AG04450 (cell line): ENCODE data around the gene SSX2IP. TPM values are rescaled to one million over a fixed set of nuclear protein-coding genes. Genes with fewer than 3 reads are reported as not detected.

Experiments
- CTCF ChIA-PET: fragments of 300-600, 350-600 bp; formaldehyde crosslinking; extraction: SDS; loops from one replicate; lab custom pipeline; 2022; ENCODE audit warnings: antibody characterized with exemption, inconsistent platforms; lab: Charles Lee
- POLR2A ChIA-PET: fragments of 350-600 bp; formaldehyde crosslinking; extraction: SDS; loops from one replicate; lab custom pipeline; 2021; ENCODE audit warnings: antibody characterized with exemption, inconsistent platforms; lab: Yijun Ruan, JAX
- DNase-seq: peaks from one replicate; pipeline ENCODE4 v3.0.0-alpha.2; 2011; ENCODE audit warnings: low read depth, low spot score
- H3K27ac ChIP-seq: one replicate; pipeline ENCODE4 v1.5.1; 2012; ENCODE audit warnings: low read depth, low read length, control low read depth
- H3K27me3 ChIP-seq: one replicate; pipeline ENCODE4 v1.6.0; 2012; ENCODE audit warnings: low read length; ENCODE audit not compliant: control insufficient read depth, insufficient read depth
- H3K4me3 ChIP-seq: 2 replicates; pipeline ENCODE4 v1.5.1; 2011; ENCODE audit warnings: mild to moderate bottlenecking, low read depth, low read length, control low read depth
- H3K9me3 ChIP-seq: 2 replicates; pipeline ENCODE4 v1.5.1; 2012; ENCODE audit warnings: low read length; ENCODE audit not compliant: control insufficient read depth, insufficient read depth
- CTCF ChIP-seq: IDR thresholded peaks from 2 replicates; pipeline ENCODE4 v1.5.1; 2011; ENCODE audit warnings: low read depth, low read length, control low read depth, inconsistent platforms
- polyA plus RNA-seq: library from polyadenylated mRNA; depleted of rRNA; stranded (reverse); fragments of >200 nt; gene quantifications from 2 replicates; pipeline ENCODE4 v1.2.3, GENCODE V29; 2011

The SSX2IP gene
- polyA plus RNA-seq, 1 experiment = 31.7 TPM

- DNase-seq = no peak
- no peak overlapping the region for H3K4me3 ChIP-seq
- H3K27ac ChIP-seq = no peak overlapping the region
- no peaks in the 10 kb centered on the region for H3K9me3 ChIP-seq
- no peaks in the 10 kb centered on the region for H3K27me3 ChIP-seq
- POLR2A ChIA-PET = no interaction called here
- peak; percentile 27; the same call in 1 of the 2 replicates for TF ChIP-seq CTCF
- CTCF ChIA-PET = interaction anchor here (0.6 to 2.0 kb wide), 8 partner anchors 14 to 267 kb away, joined by 3 to 17 read pairs (median 4); no protein-coding TSS in a partner anchor
These were observed 22.1 kb downstream of the SSX2IP start for GRCh38 chr1:84668185-84668584.

GRCh38 chr1:84665703-84666317 is 24.5 kb downstream of the SSX2IP start:
- Histone ChIP-seq H3K4me3 (no peak overlapping the region), H3K9me3 (no peaks in the 10 kb centered on the region), H3K27ac (no peak overlapping the region), H3K27me3 (no peaks in the 10 kb centered on the region)
- DNase-seq = no peak
- ChIA-PET CTCF (no interaction called here), POLR2A (interaction anchor here (0.6 kb wide), 1 partner anchor 159 kb away, joined by 3 read pairs; no protein-coding TSS in a partner anchor)
- no peak for TF ChIP-seq CTCF

- Histone ChIP-seq H3K4me3 (no peak overlapping the region), H3K27me3 (no peaks in the 10 kb centered on the region), H3K27ac (no peak overlapping the region), H3K9me3 (no peaks in the 10 kb centered on the region)
- CTCF ChIA-PET = interaction anchor here (1.9 to 2.0 kb wide), 2 partner anchors 15 to 100 kb away, joined by 6 to 9 read pairs; no protein-coding TSS in a partner anchor
- DNase-seq = no peak
- POLR2A ChIA-PET = no interaction called here
- TF ChIP-seq CTCF = peak; percentile 8; the same call in 1 of the 2 replicates
These were observed 37.1 kb downstream of the SSX2IP start for GRCh38 chr1:84653130-84653677.

GRCh38 chr1:84644472-84644871 is 45.8 kb downstream of the SSX2IP start:
- ChIA-PET POLR2A (no interaction called here), CTCF (no interaction called here)
- H3K27ac ChIP-seq = no peak overlapping the region

More at GRCh38 chr1:84644472-84644871, 45.8 kb downstream of the SSX2IP start:
- H3K9me3 ChIP-seq = no peaks in the 10 kb centered on the region
- no peak for DNase-seq
- H3K27me3 ChIP-seq = no peaks in the 10 kb centered on the region
- TF ChIP-seq CTCF = no peak
- no peak overlapping the region for H3K4me3 ChIP-seq
